Panc1 (cell line): Measurements from ENCODE around the gene SNX4.

ENCODE experiments used
- POLR2AphosphoS5 ChIP-seq: IDR thresholded peaks from 2 replicates; pipeline ENCODE4 v1.6.1; 2012; ENCODE audit warnings: mild to moderate bottlenecking, low read depth, low read length, moderate library complexity
- REST ChIP-seq, 2 experiments: IDR thresholded peaks; 2 replicates each; pipeline ENCODE4 v1.6.1; 2011 to 2012; ENCODE audit warnings: low read depth in 2 of 2, control low read depth in 1 of 2, low read length in 1 of 2, mild to moderate bottlenecking in 1 of 2, moderate library complexity in 1 of 2; ENCODE audit not compliant: insufficient read depth in 1 of 2
- SIN3A ChIP-seq: IDR thresholded peaks from 2 replicates; pipeline ENCODE4 v1.6.1; 2012; ENCODE audit warnings: low read depth, mild to moderate bottlenecking, low read length, moderate library complexity, borderline replicate concordance; ENCODE audit not compliant: insufficient read depth
- TCF7L2 ChIP-seq: IDR thresholded peaks from 2 replicates; pipeline ENCODE4 v1.6.1; 2011; ENCODE audit warnings: mild to moderate bottlenecking, low read depth, low read length, inconsistent platforms
- TF ChIP-seq, protein P1 (sequence below): fragments of 450-650 bp; IDR thresholded peaks from 2 replicates; pipeline ENCODE4 v1.5.1; 2017; ENCODE audit warnings: mild to moderate bottlenecking

- TF ChIP-seq, protein P1, sequence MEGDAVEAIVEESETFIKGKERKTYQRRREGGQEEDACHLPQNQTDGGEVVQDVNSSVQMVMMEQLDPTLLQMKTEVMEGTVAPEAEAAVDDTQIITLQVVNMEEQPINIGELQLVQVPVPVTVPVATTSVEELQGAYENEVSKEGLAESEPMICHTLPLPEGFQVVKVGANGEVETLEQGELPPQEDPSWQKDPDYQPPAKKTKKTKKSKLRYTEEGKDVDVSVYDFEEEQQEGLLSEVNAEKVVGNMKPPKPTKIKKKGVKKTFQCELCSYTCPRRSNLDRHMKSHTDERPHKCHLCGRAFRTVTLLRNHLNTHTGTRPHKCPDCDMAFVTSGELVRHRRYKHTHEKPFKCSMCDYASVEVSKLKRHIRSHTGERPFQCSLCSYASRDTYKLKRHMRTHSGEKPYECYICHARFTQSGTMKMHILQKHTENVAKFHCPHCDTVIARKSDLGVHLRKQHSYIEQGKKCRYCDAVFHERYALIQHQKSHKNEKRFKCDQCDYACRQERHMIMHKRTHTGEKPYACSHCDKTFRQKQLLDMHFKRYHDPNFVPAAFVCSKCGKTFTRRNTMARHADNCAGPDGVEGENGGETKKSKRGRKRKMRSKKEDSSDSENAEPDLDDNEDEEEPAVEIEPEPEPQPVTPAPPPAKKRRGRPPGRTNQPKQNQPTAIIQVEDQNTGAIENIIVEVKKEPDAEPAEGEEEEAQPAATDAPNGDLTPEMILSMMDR, result no peak
- no peak for TF ChIP-seq SIN3A
- no peak for TF ChIP-seq REST (IDR thresholded peaks at IDR 0.05; ENCODE audit: insufficient read depth in 1 of 2, low read depth in 2 of 2, low read length in 1 of 2)
- no peak for TF ChIP-seq TCF7L2
- no peak for TF ChIP-seq POLR2AphosphoS5
Observed at GRCh38 chr3:125414669-125415068, 105.3 kb downstream of the SNX4 start.
